Immature natural killer cell (primary cell): Measurements from ENCODE around the gene RYR1. TPM values are rescaled to one million over a fixed set of nuclear protein-coding genes. Genes with fewer than 3 reads are reported as not detected.
"Not testable (repeated sequence)": the region's sequence is repeated elsewhere in the genome, so short reads cannot be mapped to it uniquely, and the experiment has no call there.

Experiments used
- DNase-seq, 3 donors: peaks; one replicate each; pipeline ENCODE4 v3.0.0; 2022; ENCODE audit warnings: mixed read lengths in 1 of 3
- H3K27ac Mint-ChIP-seq, 6 donors: one replicate each; pipeline ENCODE4 v1.8.0; 2020; ENCODE audit warnings: mixed read lengths in 6 of 6, mild to moderate bottlenecking in 5 of 6, inconsistent platforms in 4 of 6, moderate library complexity in 3 of 6
- H3K27me3 Mint-ChIP-seq, 3 donors: one replicate each; pipeline ENCODE4 v1.8.0; 2020 to 2021; ENCODE audit warnings: low read depth in 3 of 3, mild to moderate bottlenecking in 3 of 3, mixed read lengths in 3 of 3, moderate library complexity in 3 of 3, inconsistent platforms in 1 of 3
- H3K36me3 Mint-ChIP-seq, 3 donors: one replicate each; pipeline ENCODE4 v1.8.0; 2020; ENCODE audit warnings: mixed read lengths in 3 of 3, inconsistent platforms in 2 of 3, mild to moderate bottlenecking in 2 of 3
- H3K4me1 Mint-ChIP-seq, 2 donors: one replicate each; pipeline ENCODE4 v1.8.0; 2020; ENCODE audit warnings: inconsistent platforms in 2 of 2, mild to moderate bottlenecking in 2 of 2, mixed read lengths in 2 of 2, moderate library complexity in 1 of 2
- H3K4me3 Mint-ChIP-seq, 5 donors: one replicate each; pipeline ENCODE4 v1.8.0; 2020; ENCODE audit warnings: mild to moderate bottlenecking in 5 of 5, mixed read lengths in 5 of 5, inconsistent platforms in 3 of 5, moderate library complexity in 3 of 5
- H3K9me3 Mint-ChIP-seq, 6 donors: one replicate each; pipeline ENCODE4 v1.8.0; 2020; ENCODE audit warnings: mild to moderate bottlenecking in 6 of 6, mixed read lengths in 6 of 6, inconsistent platforms in 4 of 6, moderate library complexity in 3 of 6
- polyA plus RNA-seq, 3 donors: library from polyadenylated mRNA; unstranded; fragments of 300-500 nt; fragmentation: Illumina TruSeq; gene quantifications; one replicate each; pipeline ENCODE4 v1.2.3, GENCODE V29; 2021

The RYR1 gene
- polyA plus RNA-seq, 3 donors from 2014 or later = 0.04 TPM; not detected in 2

DNA sequence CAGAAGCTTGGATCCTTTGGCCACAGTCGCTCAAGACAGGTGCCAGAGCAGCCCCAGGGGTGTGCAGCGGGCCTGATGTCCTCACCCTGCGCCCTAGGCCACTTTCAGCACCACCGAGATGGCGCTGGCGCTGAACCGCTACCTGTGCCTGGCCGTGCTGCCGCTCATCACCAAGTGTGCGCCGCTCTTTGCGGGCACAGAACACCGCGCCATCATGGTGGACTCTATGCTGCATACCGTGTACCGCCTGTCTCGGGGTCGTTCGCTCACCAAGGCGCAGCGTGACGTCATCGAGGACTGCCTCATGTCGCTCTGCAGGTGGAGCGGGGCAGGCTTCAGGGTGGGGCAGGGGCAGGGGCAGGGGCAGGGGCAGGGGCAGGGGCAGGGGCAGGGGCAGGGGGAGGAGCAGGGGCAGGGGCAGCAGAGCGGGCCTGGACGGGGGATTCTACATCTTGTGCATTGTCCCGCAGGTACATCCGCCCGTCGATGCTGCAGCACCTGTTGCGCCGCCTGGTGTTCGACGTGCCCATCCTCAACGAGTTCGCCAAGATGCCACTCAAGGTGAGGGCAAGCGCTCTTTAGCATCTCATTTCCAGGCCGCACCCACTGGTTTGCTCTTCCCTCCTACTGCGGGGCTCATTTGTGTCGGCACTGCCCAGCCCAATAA is 69.1 kb downstream of the RYR1 start:
- no peak overlapping the region for H3K27ac Mint-ChIP-seq

DNA sequence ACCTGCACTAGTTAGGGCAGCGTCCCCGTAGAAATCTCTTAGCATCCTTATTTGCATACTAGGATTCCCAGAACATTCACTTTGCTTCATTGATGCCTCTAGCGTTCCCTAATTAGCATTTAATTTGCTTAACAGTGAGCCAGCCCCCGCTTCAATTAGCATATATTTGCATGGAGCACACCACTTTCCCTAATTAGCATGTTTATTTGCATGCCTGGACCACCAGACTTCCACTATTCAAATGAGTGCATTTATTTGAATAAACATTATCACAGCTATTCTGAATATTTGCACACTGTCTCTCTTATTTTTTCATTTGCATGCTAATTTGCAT is 69.6 kb downstream of the RYR1 start:
- Mint-ChIP-seq H3K27ac (no peak overlapping the region), H3K36me3 (no peaks in the 10 kb centered on the region), H3K4me1 (peaks cover 0 to 8% of the 10 kb centered on the region in 2 donors), H3K27me3 (peaks cover 0 to 4% (median 2%) of the 10 kb centered on the region in 3 donors), H3K4me3 (no peak overlapping the region), H3K9me3 (no peaks in the 10 kb centered on the region)
- DNase-seq = no peak

More for the DNA sequence above, 69.1 kb downstream of the RYR1 start:
- Mint-ChIP-seq H3K9me3 (no peaks in the 10 kb centered on the region), H3K27me3 (peaks cover 2 to 4% (median 3%) of the 10 kb centered on the region in 3 donors), H3K4me3 (no peak overlapping the region), H3K36me3 (no peaks in the 10 kb centered on the region), H3K4me1 (peaks cover 0 to 6% of the 10 kb centered on the region in 2 donors)
- no peak for DNase-seq

DNA sequence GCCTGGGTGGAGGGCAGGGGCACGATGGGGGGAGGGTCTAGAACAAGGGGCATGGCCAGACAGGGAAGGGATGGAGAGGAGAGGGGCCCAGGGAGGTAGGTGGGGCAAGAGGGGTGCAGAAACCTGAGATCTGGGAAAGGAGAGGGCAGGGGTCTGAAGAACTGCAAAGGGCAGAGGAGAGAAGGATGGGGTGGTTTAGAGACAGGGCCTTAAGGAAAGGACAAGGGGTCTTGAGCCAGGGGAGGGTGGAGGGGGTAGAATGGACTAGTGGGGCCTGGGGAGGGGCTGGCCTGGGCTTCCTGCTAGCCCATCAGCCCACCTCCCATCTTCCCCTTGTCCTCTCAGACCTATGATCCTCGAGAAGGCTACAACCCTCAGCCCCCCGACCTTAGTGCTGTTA is 72.5 kb downstream of the RYR1 start:
- no peak for DNase-seq
- H3K36me3 Mint-ChIP-seq = no peaks in the 10 kb centered on the region
- no peaks in the 10 kb centered on the region for H3K9me3 Mint-ChIP-seq
- peaks cover 0 to 7% (median 6%) of the 10 kb centered on the region in 3 donors for H3K27me3 Mint-ChIP-seq
- H3K4me3 Mint-ChIP-seq = no peak overlapping the region
- H3K4me1 Mint-ChIP-seq = peaks cover 0 to 8% of the 10 kb centered on the region in 2 donors
- no peak overlapping the region for H3K27ac Mint-ChIP-seq

DNA sequence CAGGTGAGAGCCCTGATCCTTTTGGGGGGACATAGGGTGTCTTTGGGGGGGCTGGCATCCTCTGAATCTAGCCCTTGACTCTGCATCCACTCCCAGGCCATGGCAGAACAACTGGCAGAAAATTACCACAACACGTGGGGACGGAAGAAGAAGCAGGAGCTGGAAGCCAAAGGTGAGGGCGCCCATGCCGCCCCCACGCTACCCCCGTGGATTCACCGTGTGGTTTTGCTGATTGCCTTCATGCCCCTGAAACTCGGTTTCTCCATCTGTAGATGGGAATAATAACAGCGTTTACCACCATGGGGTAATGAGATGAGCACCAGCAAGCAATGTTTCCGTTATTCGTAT is 72.9 kb downstream of the RYR1 start:
- Mint-ChIP-seq H3K27me3 (peaks cover 0 to 9% (median 7%) of the 10 kb centered on the region in 3 donors), H3K36me3 (no peaks in the 10 kb centered on the region), H3K4me1 (peaks cover 0 to 8% of the 10 kb centered on the region in 2 donors), H3K27ac (no peak overlapping the region), H3K4me3 (no peak overlapping the region), H3K9me3 (no peaks in the 10 kb centered on the region)
- no peak for DNase-seq

DNA sequence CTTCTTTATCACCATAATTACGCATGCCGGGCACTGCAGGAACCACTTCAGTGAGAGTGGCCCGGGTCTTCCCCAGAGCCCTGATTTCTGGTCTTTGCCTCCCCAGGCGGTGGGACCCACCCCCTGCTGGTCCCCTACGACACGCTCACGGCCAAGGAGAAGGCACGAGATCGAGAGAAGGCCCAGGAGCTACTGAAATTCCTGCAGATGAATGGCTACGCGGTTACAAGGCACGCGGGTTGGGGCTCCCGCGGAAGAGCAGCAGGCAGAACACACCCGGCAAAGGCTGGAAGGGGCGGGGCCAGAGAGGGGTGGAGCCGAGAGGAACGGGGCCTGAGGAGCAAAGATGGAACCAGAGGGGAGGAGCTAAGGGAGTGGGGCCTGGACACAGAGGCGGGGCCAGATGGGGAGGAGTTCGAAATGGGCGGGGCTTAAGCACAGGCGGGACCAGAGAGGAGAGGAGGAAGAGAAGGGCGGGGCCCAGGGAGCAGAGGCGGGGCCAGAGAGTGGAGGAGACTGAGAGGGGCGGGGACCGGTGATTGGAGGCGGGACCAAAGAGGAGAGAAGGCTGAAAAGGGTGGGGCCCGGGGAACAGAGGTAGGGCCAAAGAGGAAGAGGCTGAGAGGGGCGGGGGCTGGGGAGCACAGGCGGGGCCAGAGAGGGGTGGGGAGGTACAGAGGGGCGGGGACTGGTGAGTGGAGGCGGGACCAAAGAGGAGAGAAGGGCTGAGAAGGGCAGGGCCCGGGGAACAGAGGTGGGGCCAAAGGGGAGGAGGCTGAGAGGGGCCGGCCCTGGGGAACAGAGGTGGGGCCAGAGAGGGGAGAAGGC is 73.4 kb downstream of the RYR1 start:
- peak overlapping the region in 2 of 5 donors; percentile 7 to 18 for H3K4me3 Mint-ChIP-seq
- DNase-seq = peak; percentile 55 to 86 (median 79)
- no peaks in the 10 kb centered on the region for H3K9me3 Mint-ChIP-seq
- peaks cover 0 to 8% of the 10 kb centered on the region in 2 donors for H3K4me1 Mint-ChIP-seq
- H3K27ac Mint-ChIP-seq = no peak overlapping the region
- peaks cover 0 to 10% (median 6%) of the 10 kb centered on the region in 3 donors for H3K27me3 Mint-ChIP-seq
- no peaks in the 10 kb centered on the region for H3K36me3 Mint-ChIP-seq

DNA sequence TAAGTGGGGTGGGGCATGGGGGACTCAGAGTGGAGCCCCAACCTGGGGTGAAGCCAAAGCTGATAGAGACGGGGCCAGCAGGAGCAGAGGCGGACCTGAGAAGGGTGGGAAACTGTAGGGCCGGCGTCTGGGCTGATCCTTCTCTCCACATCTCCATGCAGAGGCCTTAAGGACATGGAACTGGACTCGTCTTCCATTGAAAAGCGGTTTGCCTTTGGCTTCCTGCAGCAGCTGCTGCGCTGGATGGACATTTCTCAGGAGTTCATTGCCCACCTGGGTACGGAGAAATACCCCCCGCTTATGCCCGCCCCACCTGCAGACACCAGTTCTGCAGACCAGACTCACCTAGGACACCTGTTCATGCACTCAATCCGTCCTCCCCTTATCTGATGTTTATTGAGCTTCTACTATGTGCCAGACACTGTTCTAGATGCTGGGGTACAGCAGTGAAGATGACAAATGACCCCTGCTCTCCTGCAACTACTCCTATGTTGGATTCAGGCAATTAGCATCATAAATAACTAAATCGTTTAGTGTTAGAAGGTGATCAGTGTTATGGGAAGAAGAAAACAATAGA is 74.1 kb downstream of the RYR1 start:
- H3K4me1 Mint-ChIP-seq = peaks cover 0 to 8% of the 10 kb centered on the region in 2 donors
- no peak overlapping the region for H3K27ac Mint-ChIP-seq
- no peak for DNase-seq
- H3K36me3 Mint-ChIP-seq = no peaks in the 10 kb centered on the region
- H3K27me3 Mint-ChIP-seq = peaks cover 0 to 10% (median 6%) of the 10 kb centered on the region in 3 donors
- H3K9me3 Mint-ChIP-seq = no peaks in the 10 kb centered on the region
- no peak overlapping the region for H3K4me3 Mint-ChIP-seq

DNA sequence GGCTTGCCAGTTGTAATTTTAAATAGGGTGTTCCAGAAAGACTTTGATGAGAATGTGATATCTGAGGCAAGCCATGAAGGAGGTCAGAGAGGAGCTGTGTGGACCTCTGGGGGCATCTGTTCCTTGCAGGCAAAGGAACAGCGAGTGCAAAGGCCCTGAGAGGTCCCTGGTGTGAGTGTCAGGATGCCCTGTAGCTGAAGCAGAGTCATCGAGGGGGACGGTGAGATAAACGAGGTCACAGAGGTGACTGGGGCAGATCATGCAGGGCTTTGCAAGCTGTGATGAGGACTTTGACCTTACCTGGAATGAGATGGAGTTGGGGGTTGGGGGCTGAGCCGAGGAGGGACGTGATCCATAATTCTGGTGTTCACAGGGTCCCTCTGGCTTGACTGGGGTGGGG is 75.0 kb downstream of the RYR1 start:
- Mint-ChIP-seq H3K27ac (no peak overlapping the region), H3K9me3 (no peaks in the 10 kb centered on the region), H3K4me1 (peaks cover 0 to 8% of the 10 kb centered on the region in 2 donors), H3K27me3 (peaks cover 0 to 10% (median 6%) of the 10 kb centered on the region in 3 donors), H3K4me3 (no peak overlapping the region), H3K36me3 (no peaks in the 10 kb centered on the region)
- DNase-seq = no peak

DNA sequence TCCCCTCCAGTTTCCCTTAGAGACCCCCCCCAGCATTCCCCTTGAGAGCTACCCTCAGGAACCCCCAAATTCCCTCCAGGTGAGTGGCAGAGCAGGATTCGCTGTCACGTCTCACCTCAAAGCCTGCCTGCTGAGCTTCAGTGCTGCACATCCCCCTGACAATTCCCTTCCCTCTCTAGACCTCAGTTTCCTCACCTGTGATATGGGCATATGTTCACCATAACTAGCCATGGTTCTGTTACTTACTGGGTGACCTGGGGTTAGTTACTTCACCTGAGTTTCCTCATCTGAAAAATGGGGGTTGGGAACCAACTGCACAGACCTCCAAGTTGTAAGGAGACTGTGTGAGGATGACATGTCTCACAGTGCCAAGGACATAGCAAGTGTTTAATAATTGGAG is 75.5 kb downstream of the RYR1 start:
- peaks cover 0 to 10% (median 6%) of the 10 kb centered on the region in 3 donors for H3K27me3 Mint-ChIP-seq
- H3K27ac Mint-ChIP-seq = no peak overlapping the region
- no peak for DNase-seq
- H3K4me3 Mint-ChIP-seq = no peak overlapping the region
- no peaks in the 10 kb centered on the region for H3K36me3 Mint-ChIP-seq
- H3K9me3 Mint-ChIP-seq = no peaks in the 10 kb centered on the region
- peaks cover 0 to 8% of the 10 kb centered on the region in 2 donors for H3K4me1 Mint-ChIP-seq

DNA sequence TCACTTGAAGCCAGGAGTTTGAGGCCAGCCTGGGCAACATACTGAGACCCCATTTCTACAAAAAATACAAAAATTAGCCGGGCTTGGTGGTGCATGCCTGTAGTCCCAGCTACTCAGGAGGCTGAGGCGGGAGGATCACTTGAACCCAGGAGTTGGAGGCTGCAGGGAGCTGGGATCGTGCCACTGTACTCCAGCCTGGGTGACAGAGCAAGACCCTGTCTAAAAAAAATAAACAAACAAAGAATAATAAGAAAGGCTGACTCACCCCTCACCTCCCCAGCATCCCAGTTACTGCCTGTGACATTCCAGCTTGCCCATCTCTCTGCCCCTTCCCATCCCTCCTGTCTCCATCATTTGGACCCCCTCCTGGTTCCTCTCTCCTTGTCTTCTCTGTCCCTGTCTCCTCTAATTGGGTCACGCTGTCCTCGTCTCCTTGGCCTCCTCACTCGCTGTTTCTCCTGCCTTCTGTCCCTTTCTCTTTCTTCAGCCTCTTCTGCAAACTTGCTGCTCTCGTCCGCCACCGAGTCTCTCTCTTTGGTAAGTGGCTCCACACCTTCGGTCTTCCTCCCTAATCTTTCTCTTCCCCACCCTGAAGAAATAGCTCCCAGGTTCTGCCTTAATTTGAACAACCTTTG is 77.7 kb downstream of the RYR1 start:
- peaks cover 0 to 10% (median 7%) of the 10 kb centered on the region in 3 donors for H3K27me3 Mint-ChIP-seq
- H3K27ac Mint-ChIP-seq = no peak overlapping the region
- H3K36me3 Mint-ChIP-seq = no peaks in the 10 kb centered on the region
- H3K9me3 Mint-ChIP-seq = no peaks in the 10 kb centered on the region
- no peak overlapping the region for H3K4me3 Mint-ChIP-seq
- no peak for DNase-seq
- peaks cover 0 to 10% of the 10 kb centered on the region in 2 donors for H3K4me1 Mint-ChIP-seq

DNA sequence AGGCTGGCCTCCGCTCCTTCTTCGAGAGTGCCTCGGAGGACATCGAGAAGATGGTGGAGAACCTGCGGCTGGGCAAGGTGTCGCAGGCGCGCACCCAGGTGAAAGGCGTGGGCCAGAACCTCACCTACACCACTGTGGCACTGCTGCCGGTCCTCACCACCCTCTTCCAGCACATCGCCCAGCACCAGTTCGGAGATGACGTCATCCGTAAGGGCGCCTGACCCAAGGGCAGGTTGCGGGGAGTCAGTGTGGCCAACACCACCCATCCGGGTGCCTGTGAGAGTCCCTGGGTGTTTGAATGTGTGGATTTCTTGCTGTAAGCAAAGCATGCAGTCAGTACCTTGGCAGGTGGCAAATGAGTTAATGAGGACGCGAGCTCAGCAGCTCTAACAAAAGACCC is 78.8 kb downstream of the RYR1 start:
- DNase-seq = no peak
- Mint-ChIP-seq H3K9me3 (no peaks in the 10 kb centered on the region), H3K4me1 (peaks cover 0 to 4% of the 10 kb centered on the region in 2 donors), H3K27ac (no peak overlapping the region), H3K36me3 (no peaks in the 10 kb centered on the region), H3K27me3 (peaks cover 2 to 10% (median 7%) of the 10 kb centered on the region in 3 donors), H3K4me3 (no peak overlapping the region)

DNA sequence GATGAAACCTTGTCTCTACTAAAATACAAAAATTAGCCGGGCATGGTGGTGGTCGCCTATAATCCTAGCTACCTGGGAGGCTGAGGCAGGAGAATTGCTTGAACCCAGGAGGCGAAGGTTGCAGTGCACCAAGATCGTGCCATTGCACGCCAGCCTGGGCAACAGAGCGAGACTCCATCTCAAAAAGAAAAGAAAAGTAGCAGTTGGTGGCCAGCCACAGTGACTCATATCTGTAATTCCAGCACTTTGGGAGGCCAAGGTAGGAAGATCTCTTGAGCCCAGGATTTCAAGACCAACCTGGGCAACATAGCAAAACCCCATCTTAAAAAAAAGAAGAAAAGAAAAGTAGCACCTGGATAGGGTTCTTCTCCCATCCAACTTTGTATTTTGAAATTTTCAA is 79.7 kb downstream of the RYR1 start:
- not testable (repeated sequence) for H3K36me3 Mint-ChIP-seq, H3K4me1 Mint-ChIP-seq, H3K9me3 Mint-ChIP-seq, H3K27ac Mint-ChIP-seq, H3K4me3 Mint-ChIP-seq, DNase-seq
- H3K27me3 Mint-ChIP-seq = peaks cover 2 to 13% (median 7%) of the 10 kb centered on the region in 3 donors

DNA sequence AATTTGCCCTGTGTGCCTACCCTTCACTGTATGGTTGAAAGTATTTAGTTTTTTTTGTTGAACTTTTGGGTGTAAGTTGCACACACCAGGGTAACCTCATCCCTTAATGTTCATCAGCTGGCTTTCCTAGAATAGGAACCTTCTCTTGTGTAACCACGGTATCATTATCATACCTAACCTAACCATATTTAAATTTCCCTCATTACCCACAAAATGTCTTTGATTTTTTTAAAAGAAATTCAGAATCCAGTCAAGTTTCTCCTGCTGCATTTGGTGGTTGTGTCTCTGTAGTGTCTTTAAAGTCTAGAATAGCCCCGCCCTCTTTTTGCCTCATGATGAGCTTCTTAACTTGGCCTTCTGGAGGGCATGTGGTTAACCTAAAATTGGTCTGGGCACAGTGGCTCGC is 80.3 kb downstream of the RYR1 start:
- peaks cover 2 to 13% (median 7%) of the 10 kb centered on the region in 3 donors for H3K27me3 Mint-ChIP-seq
- H3K4me3 Mint-ChIP-seq = no peak overlapping the region
- DNase-seq = no peak
- H3K9me3 Mint-ChIP-seq = no peaks in the 10 kb centered on the region
- no peaks in the 10 kb centered on the region for H3K36me3 Mint-ChIP-seq
- H3K4me1 Mint-ChIP-seq = peaks cover 0 to 1% of the 10 kb centered on the region in 2 donors
- H3K27ac Mint-ChIP-seq = no peak overlapping the region

DNA sequence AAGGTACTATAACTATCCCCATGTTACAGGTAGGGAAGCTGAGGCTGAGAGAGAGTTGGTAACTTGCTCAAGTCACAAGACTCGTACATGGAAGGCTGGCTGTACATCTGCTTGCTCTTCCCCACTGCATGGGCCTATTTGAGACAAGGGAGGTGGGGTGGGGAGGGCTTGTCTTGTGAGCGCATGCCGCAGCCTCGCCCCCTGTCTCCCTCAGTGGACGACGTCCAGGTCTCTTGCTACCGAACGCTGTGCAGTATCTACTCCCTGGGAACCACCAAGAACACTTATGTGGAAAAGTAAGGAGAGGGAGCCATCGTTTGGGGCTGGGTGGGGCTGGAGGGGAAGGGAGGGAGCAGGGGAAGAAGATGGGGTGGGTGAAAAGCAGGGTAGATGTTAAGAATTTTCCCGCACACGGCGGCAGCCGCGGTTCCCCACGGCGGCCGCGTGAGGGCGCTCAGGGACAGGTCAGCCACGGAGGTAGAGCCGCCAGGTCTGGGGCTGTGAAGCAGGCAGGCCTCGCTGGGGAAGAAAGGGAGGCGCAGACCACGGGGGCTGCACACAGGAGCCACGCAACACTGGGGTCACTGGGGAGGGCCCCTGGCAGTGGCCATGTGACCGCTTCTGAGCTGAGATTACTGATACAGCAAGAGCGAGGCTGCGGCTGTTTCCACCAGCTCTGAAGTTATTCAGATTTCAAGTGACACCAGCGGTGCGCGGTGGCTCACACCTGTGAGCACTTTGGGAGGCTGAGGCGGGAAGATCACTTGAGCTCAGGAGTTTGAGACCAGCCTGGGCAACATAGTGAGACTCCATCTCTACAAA is 81.5 kb downstream of the RYR1 start:
- H3K4me3 Mint-ChIP-seq = no peak overlapping the region
- peaks cover 2 to 10% (median 7%) of the 10 kb centered on the region in 3 donors for H3K27me3 Mint-ChIP-seq
- no peaks in the 10 kb centered on the region for H3K36me3 Mint-ChIP-seq
- no peaks in the 10 kb centered on the region for H3K9me3 Mint-ChIP-seq
- peaks cover 0 to 1% of the 10 kb centered on the region in 2 donors for H3K4me1 Mint-ChIP-seq
- H3K27ac Mint-ChIP-seq = peak overlapping the region in 1 of 6 donors; percentile 34
- DNase-seq = peak; percentile 38 to 65 (median 53)
